Coronary artery (tissue), 2 donors: ENCODE results near the gene MEF2C.

Experiments used
- DNase-seq: peaks from one replicate; pipeline ENCODE4 v3.0.0-alpha.2; 2017; ENCODE audit warnings: low spot score
- H3K27ac ChIP-seq, 2 donors: fragments of 200-600 bp; sonication (generic); one replicate each; pipeline ENCODE4 v1.5.1; 2016 to 2019
- H3K4me3 ChIP-seq: fragments of 200-600 bp; sonication (generic); 2 replicates; pipeline ENCODE4 v1.5.1; 2016; ENCODE audit warnings: mild to moderate bottlenecking, moderate library complexity
- CTCF ChIP-seq: fragments of 200-600 bp; sonication (generic); IDR thresholded peaks from one replicate; pipeline ENCODE4 v1.5.1; 2019; ENCODE audit warnings: antibody characterized with exemption

The MEF2C gene

GRCh38 chr5:88845081-88845697, 37.8 kb downstream of the MEF2C start:
- no peak for TF ChIP-seq CTCF
- DNase-seq = no peak
- Histone ChIP-seq H3K27ac (no peak overlapping the region), H3K4me3 (no peak overlapping the region)

GRCh38 chr5:88842784-88843183, 40.2 kb downstream of the MEF2C start:
- DNase-seq = no peak
- H3K4me3 ChIP-seq = no peak overlapping the region
- no peak for TF ChIP-seq CTCF
- no peak overlapping the region for H3K27ac ChIP-seq

GRCh38 chr5:88841212-88841611, 41.8 kb downstream of the MEF2C start:
- Histone ChIP-seq H3K4me3 (no peak overlapping the region), H3K27ac (peak overlapping the region; percentile 12 to 45)
- no peak for TF ChIP-seq CTCF
- DNase-seq = no peak

- no peak for TF ChIP-seq CTCF
- DNase-seq = no peak
- no peak overlapping the region for H3K4me3 ChIP-seq
- peak overlapping the region; percentile 12 to 45 for H3K27ac ChIP-seq
Observed at GRCh38 chr5:88840495-88840894, 42.5 kb downstream of the MEF2C start.

GRCh38 chr5:88839238-88839637, 43.7 kb downstream of the MEF2C start:
- no peak for DNase-seq
- no peak for TF ChIP-seq CTCF
- Histone ChIP-seq H3K27ac (peak overlapping the region in 1 of 2 donors; percentile 42), H3K4me3 (no peak overlapping the region)

- Histone ChIP-seq H3K27ac (peak overlapping the region; percentile 39 to 54), H3K4me3 (no peak overlapping the region)
- DNase-seq = no peak
- no peak for TF ChIP-seq CTCF
Observed at GRCh38 chr5:88838500-88838899, 44.5 kb downstream of the MEF2C start.

- DNase-seq = no peak
- Histone ChIP-seq H3K4me3 (no peak overlapping the region), H3K27ac (peak overlapping the region; percentile 82 to 85)
- no peak for TF ChIP-seq CTCF
Observed at GRCh38 chr5:88837817-88838216, 45.2 kb downstream of the MEF2C start.
